Activated naive CD8-positive, alpha-beta T cell treated with anti-CD3 and anti-CD28 coated beads for 36 hours (primary cell): Measurements from ENCODE around the gene STIP1. TPM values are rescaled to one million over a fixed set of nuclear protein-coding genes. Genes with fewer than 3 reads are reported as not detected.
A peak's percentile ranks its signal among the peaks of the same experiment; 100 is the strongest.

Experiments
- DNase-seq: peaks from one replicate; pipeline ENCODE4 v3.0.0; 2021
- H3K27ac Mint-ChIP-seq: one replicate; pipeline ENCODE4 v1.8.0; 2022; ENCODE audit warnings: mild to moderate bottlenecking, moderate library complexity, mixed read lengths
- H3K27me3 Mint-ChIP-seq: one replicate; pipeline ENCODE4 v1.8.0; 2022; ENCODE audit warnings: mild to moderate bottlenecking, mixed read lengths
- H3K36me3 Mint-ChIP-seq: one replicate; pipeline ENCODE4 v1.8.0; 2021; ENCODE audit warnings: mild to moderate bottlenecking, mixed read lengths
- H3K4me1 Mint-ChIP-seq: one replicate; pipeline ENCODE4 v1.8.0; 2021; ENCODE audit warnings: mixed read lengths
- H3K4me3 Mint-ChIP-seq: one replicate; pipeline ENCODE4 v1.8.0; 2022; ENCODE audit warnings: mild to moderate bottlenecking, moderate library complexity, mixed read lengths
- H3K9me3 Mint-ChIP-seq: one replicate; pipeline ENCODE4 v1.8.0; 2022; ENCODE audit warnings: mixed read lengths
- total RNA-seq, 2 experiments: library from RNA; stranded (reverse); gene quantifications; one replicate each; pipeline ENCODE4 v1.2.3, GENCODE V29; 2021

STIP1 gene
- total RNA-seq: 100 to 1,000 TPM; 373 to 379 TPM

- H3K36me3 Mint-ChIP-seq: peaks cover 19% of the 10 kb centered on the region
- H3K4me1 Mint-ChIP-seq: peaks cover 31% of the 10 kb centered on the region
- peak; percentile 98 for DNase-seq
- H3K27ac Mint-ChIP-seq: peak within 1 kb of the TSS; percentile 98
- H3K27me3 Mint-ChIP-seq: no peaks in the 10 kb centered on the region
- H3K9me3 Mint-ChIP-seq: no peaks in the 10 kb centered on the region
- peak within 1 kb of the TSS; percentile 94 for H3K4me3 Mint-ChIP-seq
These were observed at the start of gene STIP1 for GRCh38 chr11:64185693-64186491. Gene STIP1 (plus strand): TSS chr11:64186171. CDS start chr11:64186262, 91 bp downstream.

- H3K9me3 Mint-ChIP-seq: no peaks in the 10 kb centered on the region
- no peak overlapping the region for H3K4me3 Mint-ChIP-seq
- H3K27me3 Mint-ChIP-seq: no peaks in the 10 kb centered on the region
- H3K36me3 Mint-ChIP-seq: no peaks in the 10 kb centered on the region
- no peaks in the 10 kb centered on the region for H3K4me1 Mint-ChIP-seq
- H3K27ac Mint-ChIP-seq: no peak overlapping the region
- no peak for DNase-seq
These were observed 49.1 kb upstream of the STIP1 start for GRCh38 chr11:64136765-64137441.

GRCh38 chr11:64138398-64138797 lies 47.6 kb upstream of the STIP1 start:
- Mint-ChIP-seq H3K27me3 (no peaks in the 10 kb centered on the region), H3K4me3 (no peak overlapping the region), H3K36me3 (no peaks in the 10 kb centered on the region), H3K4me1 (peaks cover under 1% of the 10 kb centered on the region), H3K9me3 (no peaks in the 10 kb centered on the region), H3K27ac (no peak overlapping the region)
- DNase-seq: no peak

GRCh38 chr11:64139049-64139448 lies 46.9 kb upstream of the STIP1 start:
- Mint-ChIP-seq H3K27ac (no peak overlapping the region), H3K4me1 (peaks cover 7% of the 10 kb centered on the region), H3K27me3 (no peaks in the 10 kb centered on the region), H3K4me3 (no peak overlapping the region), H3K9me3 (no peaks in the 10 kb centered on the region), H3K36me3 (no peaks in the 10 kb centered on the region)
- no peak for DNase-seq

- Mint-ChIP-seq H3K27ac (no peak overlapping the region), H3K36me3 (no peaks in the 10 kb centered on the region), H3K27me3 (no peaks in the 10 kb centered on the region), H3K4me3 (no peak overlapping the region), H3K9me3 (no peaks in the 10 kb centered on the region), H3K4me1 (peaks cover 8% of the 10 kb centered on the region)
- DNase-seq: no peak
These were observed 45.9 kb upstream of the STIP1 start for GRCh38 chr11:64140082-64140481.

GRCh38 chr11:64141081-64141783 lies 44.7 kb upstream of the STIP1 start:
- no peak overlapping the region for H3K4me3 Mint-ChIP-seq
- H3K9me3 Mint-ChIP-seq: no peaks in the 10 kb centered on the region
- H3K36me3 Mint-ChIP-seq: no peaks in the 10 kb centered on the region
- H3K4me1 Mint-ChIP-seq: peaks cover 8% of the 10 kb centered on the region
- no peak for DNase-seq
- no peak overlapping the region for H3K27ac Mint-ChIP-seq
- H3K27me3 Mint-ChIP-seq: no peaks in the 10 kb centered on the region

- no peak overlapping the region for H3K4me3 Mint-ChIP-seq
- H3K4me1 Mint-ChIP-seq: peaks cover 10% of the 10 kb centered on the region
- no peak for DNase-seq
- H3K9me3 Mint-ChIP-seq: no peaks in the 10 kb centered on the region
- no peaks in the 10 kb centered on the region for H3K36me3 Mint-ChIP-seq
- no peak overlapping the region for H3K27ac Mint-ChIP-seq
- H3K27me3 Mint-ChIP-seq: no peaks in the 10 kb centered on the region
These were observed 41.1 kb upstream of the STIP1 start for GRCh38 chr11:64144587-64145472.

- H3K4me1 Mint-ChIP-seq: peaks cover 10% of the 10 kb centered on the region
- H3K27me3 Mint-ChIP-seq: no peaks in the 10 kb centered on the region
- H3K27ac Mint-ChIP-seq: no peak overlapping the region
- DNase-seq: peak; percentile 64
- H3K4me3 Mint-ChIP-seq: no peak overlapping the region
- no peaks in the 10 kb centered on the region for H3K9me3 Mint-ChIP-seq
- H3K36me3 Mint-ChIP-seq: no peaks in the 10 kb centered on the region
These were observed 39.7 kb upstream of the STIP1 start for GRCh38 chr11:64146036-64146955.

GRCh38 chr11:64148226-64148916 lies 37.6 kb upstream of the STIP1 start:
- no peaks in the 10 kb centered on the region for H3K9me3 Mint-ChIP-seq
- H3K4me3 Mint-ChIP-seq: no peak overlapping the region
- H3K27ac Mint-ChIP-seq: no peak overlapping the region
- H3K4me1 Mint-ChIP-seq: peaks cover 13% of the 10 kb centered on the region
- no peaks in the 10 kb centered on the region for H3K36me3 Mint-ChIP-seq
- no peaks in the 10 kb centered on the region for H3K27me3 Mint-ChIP-seq
- DNase-seq: peak; percentile 71

GRCh38 chr11:64148917-64149617 lies 36.9 kb upstream of the STIP1 start:
- H3K4me1 Mint-ChIP-seq: peaks cover 6% of the 10 kb centered on the region
- no peaks in the 10 kb centered on the region for H3K36me3 Mint-ChIP-seq
- H3K4me3 Mint-ChIP-seq: no peak overlapping the region
- no peak overlapping the region for H3K27ac Mint-ChIP-seq
- DNase-seq: no peak
- no peaks in the 10 kb centered on the region for H3K9me3 Mint-ChIP-seq
- no peaks in the 10 kb centered on the region for H3K27me3 Mint-ChIP-seq

- Mint-ChIP-seq H3K9me3 (no peaks in the 10 kb centered on the region), H3K27me3 (no peaks in the 10 kb centered on the region), H3K27ac (no peak overlapping the region), H3K36me3 (no peaks in the 10 kb centered on the region), H3K4me3 (no peak overlapping the region), H3K4me1 (peaks cover 5% of the 10 kb centered on the region)
- no peak for DNase-seq
These were observed 35.9 kb upstream of the STIP1 start for GRCh38 chr11:64150051-64150450.

GRCh38 chr11:64150481-64151239 lies 35.3 kb upstream of the STIP1 start:
- H3K27me3 Mint-ChIP-seq: no peaks in the 10 kb centered on the region
- DNase-seq: no peak
- H3K4me1 Mint-ChIP-seq: peaks cover 5% of the 10 kb centered on the region
- H3K27ac Mint-ChIP-seq: no peak overlapping the region
- no peaks in the 10 kb centered on the region for H3K36me3 Mint-ChIP-seq
- no peak overlapping the region for H3K4me3 Mint-ChIP-seq
- H3K9me3 Mint-ChIP-seq: no peaks in the 10 kb centered on the region
